ENCODE results near the gene PLCB1.

PLCB1 gene

GRCh38 chr20:8427419-8428040, 295.5 kb downstream of the PLCB1 start:
- Histone ChIP-seq H3K27me3 (ENCODE audit: insufficient read depth, low read length, poor library complexity, severe bottlenecking) (no peaks in the 10 kb centered on the region), H2AFZ (ENCODE audit: low read length) (no peak overlapping the region), H3F3A (ENCODE audit: low read depth) (no peaks in the 10 kb centered on the region), H4K20me1 (ENCODE audit: insufficient read depth, low read length, poor library complexity, severe bottlenecking) (no peaks in the 10 kb centered on the region), H3K4me2 (ENCODE audit: low read depth, low read length, poor library complexity, severe bottlenecking) (no peak overlapping the region), H3K79me2 (ENCODE audit: insufficient read depth, low read length) (no peaks in the 10 kb centered on the region), H3K9ac (ENCODE audit: low read depth, low read length, poor library complexity, severe bottlenecking) (no peak overlapping the region), H3K9me2 (replicated peaks; ENCODE audit: low read depth, low read length) (no peaks in the 10 kb centered on the region), H3K9me3 (ENCODE audit: insufficient read depth, low read depth, low read length) (no peaks in the 10 kb centered on the region), H3K4me3 (ENCODE audit: low read length, poor library complexity, severe bottlenecking) (no peak overlapping the region), H3K36me3 (ENCODE audit: insufficient read depth, low read length) (no peaks in the 10 kb centered on the region), H3K4me1 (ENCODE audit: insufficient read depth, low read length, poor library complexity, severe bottlenecking) (peaks cover 4% of the 10 kb centered on the region)
- TF ChIP-seq EZH2phosphoT487 (IDR thresholded peaks at IDR 0.05; ENCODE audit: borderline replicate concordance): no peak
- TF ChIP-seq, protein P1, sequence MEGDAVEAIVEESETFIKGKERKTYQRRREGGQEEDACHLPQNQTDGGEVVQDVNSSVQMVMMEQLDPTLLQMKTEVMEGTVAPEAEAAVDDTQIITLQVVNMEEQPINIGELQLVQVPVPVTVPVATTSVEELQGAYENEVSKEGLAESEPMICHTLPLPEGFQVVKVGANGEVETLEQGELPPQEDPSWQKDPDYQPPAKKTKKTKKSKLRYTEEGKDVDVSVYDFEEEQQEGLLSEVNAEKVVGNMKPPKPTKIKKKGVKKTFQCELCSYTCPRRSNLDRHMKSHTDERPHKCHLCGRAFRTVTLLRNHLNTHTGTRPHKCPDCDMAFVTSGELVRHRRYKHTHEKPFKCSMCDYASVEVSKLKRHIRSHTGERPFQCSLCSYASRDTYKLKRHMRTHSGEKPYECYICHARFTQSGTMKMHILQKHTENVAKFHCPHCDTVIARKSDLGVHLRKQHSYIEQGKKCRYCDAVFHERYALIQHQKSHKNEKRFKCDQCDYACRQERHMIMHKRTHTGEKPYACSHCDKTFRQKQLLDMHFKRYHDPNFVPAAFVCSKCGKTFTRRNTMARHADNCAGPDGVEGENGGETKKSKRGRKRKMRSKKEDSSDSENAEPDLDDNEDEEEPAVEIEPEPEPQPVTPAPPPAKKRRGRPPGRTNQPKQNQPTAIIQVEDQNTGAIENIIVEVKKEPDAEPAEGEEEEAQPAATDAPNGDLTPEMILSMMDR (conservative IDR thresholded peaks at IDR 0.05; ENCODE audit: low read length): no peak

DNA sequence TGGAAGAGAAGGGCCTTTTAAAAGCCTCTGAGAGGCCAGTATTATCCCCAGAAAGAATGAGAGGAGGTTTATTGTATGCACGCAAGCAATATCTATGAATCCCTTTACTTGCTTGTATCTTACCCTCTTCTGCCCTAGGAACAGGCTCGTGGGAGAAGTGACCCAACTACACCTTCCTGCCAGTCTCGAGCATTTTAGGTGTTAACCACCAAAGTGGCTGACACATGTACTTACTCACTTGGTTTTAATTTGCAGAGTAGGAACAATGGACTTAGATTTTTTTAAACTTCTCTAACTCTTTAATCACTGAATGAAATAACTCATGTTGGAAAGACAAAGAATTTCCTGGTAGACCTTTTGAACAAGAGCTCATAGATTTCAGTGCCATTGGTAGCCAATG, 296.9 kb downstream of the PLCB1 start:
- no peaks in the 10 kb centered on the region for H3K27me3 ChIP-seq (ENCODE audit: insufficient read depth, low read length, poor library complexity, severe bottlenecking)
- H3K9me3 ChIP-seq (ENCODE audit: insufficient read depth, low read depth, low read length): no peaks in the 10 kb centered on the region
- H4K20me1 ChIP-seq (ENCODE audit: insufficient read depth, low read length, poor library complexity, severe bottlenecking): no peaks in the 10 kb centered on the region
- peaks cover 4% of the 10 kb centered on the region for H3K4me1 ChIP-seq (ENCODE audit: insufficient read depth, low read length, poor library complexity, severe bottlenecking)
- H3K9me2 ChIP-seq (replicated peaks; ENCODE audit: low read depth, low read length): no peaks in the 10 kb centered on the region
- no peak overlapping the region for H3K9ac ChIP-seq (ENCODE audit: low read depth, low read length, poor library complexity, severe bottlenecking)
- H3F3A ChIP-seq (ENCODE audit: low read depth): no peaks in the 10 kb centered on the region
- H3K4me2 ChIP-seq (ENCODE audit: low read depth, low read length, poor library complexity, severe bottlenecking): no peak overlapping the region
- H3K79me2 ChIP-seq (ENCODE audit: insufficient read depth, low read length): no peaks in the 10 kb centered on the region
- H3K4me3 ChIP-seq (ENCODE audit: low read length, poor library complexity, severe bottlenecking): no peak overlapping the region
- TF ChIP-seq, protein P1 (conservative IDR thresholded peaks at IDR 0.05; ENCODE audit: low read length): no peak
- TF ChIP-seq EZH2phosphoT487 (IDR thresholded peaks at IDR 0.05; ENCODE audit: borderline replicate concordance): no peak
- no peaks in the 10 kb centered on the region for H3K36me3 ChIP-seq (ENCODE audit: insufficient read depth, low read length)
- no peak overlapping the region for H2AFZ ChIP-seq (ENCODE audit: low read length)

GRCh38 chr20:8431538-8432434, 299.7 kb downstream of the PLCB1 start:
- H3K4me1 ChIP-seq (ENCODE audit: insufficient read depth, low read length, poor library complexity, severe bottlenecking): peaks cover 6% of the 10 kb centered on the region
- H3K4me2 ChIP-seq (ENCODE audit: low read depth, low read length, poor library complexity, severe bottlenecking): no peak overlapping the region
- no peaks in the 10 kb centered on the region for H3K9me3 ChIP-seq (ENCODE audit: insufficient read depth, low read depth, low read length)
- no peaks in the 10 kb centered on the region for H3K27me3 ChIP-seq (ENCODE audit: insufficient read depth, low read length, poor library complexity, severe bottlenecking)
- H3K9me2 ChIP-seq (replicated peaks; ENCODE audit: low read depth, low read length): no peaks in the 10 kb centered on the region
- no peak overlapping the region for H3K9ac ChIP-seq (ENCODE audit: low read depth, low read length, poor library complexity, severe bottlenecking)
- H3F3A ChIP-seq (ENCODE audit: low read depth): no peaks in the 10 kb centered on the region
- no peaks in the 10 kb centered on the region for H4K20me1 ChIP-seq (ENCODE audit: insufficient read depth, low read length, poor library complexity, severe bottlenecking)
- H3K79me2 ChIP-seq (ENCODE audit: insufficient read depth, low read length): no peaks in the 10 kb centered on the region
- no peaks in the 10 kb centered on the region for H3K36me3 ChIP-seq (ENCODE audit: insufficient read depth, low read length)
- no peak overlapping the region for H3K4me3 ChIP-seq (ENCODE audit: low read length, poor library complexity, severe bottlenecking)
- TF ChIP-seq, protein P1 (conservative IDR thresholded peaks at IDR 0.05; ENCODE audit: low read length): no peak
- TF ChIP-seq EZH2phosphoT487 (IDR thresholded peaks at IDR 0.05; ENCODE audit: borderline replicate concordance): no peak
- H2AFZ ChIP-seq (ENCODE audit: low read length): no peak overlapping the region
